PC-3 (cell line): ENCODE data around the gene LYPLA2.

Experiments used
- CTCF ChIP-seq: fragments of 300-600 bp; sonication (generic); conservative IDR thresholded peaks from 2 replicates; pipeline ENCODE4 v1.5.1; 2017; ENCODE audit warnings: antibody characterized with exemption, low read depth, mild to moderate bottlenecking, low read length
- EZH2phosphoT487 ChIP-seq: fragments of 300-600 bp; sonication (generic); IDR thresholded peaks from 2 replicates; pipeline ENCODE4 v1.6.1; 2018; ENCODE audit warnings: mild to moderate bottlenecking, antibody characterized with exemption, low read length, borderline replicate concordance

DNA sequence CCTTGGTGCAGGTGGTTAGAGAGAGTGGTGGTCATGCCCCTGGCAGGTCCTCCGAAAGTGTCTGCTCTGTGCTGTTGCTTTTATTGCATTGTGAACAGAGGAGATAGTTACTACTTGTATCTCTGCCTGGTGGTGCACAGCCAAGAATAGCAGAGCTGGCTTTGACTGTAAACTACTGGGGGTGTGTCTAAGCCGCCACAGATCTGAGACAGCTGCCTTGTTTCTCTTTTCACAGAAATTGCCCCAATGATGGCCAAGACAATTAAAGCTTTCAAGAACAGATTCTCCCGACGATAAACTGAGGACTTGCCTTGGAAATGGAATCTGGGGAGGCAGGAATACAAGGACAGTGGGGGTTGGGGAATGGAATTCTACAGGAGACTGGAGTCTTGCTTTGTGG, 31.7 kb upstream of the LYPLA2 start:
- TF ChIP-seq CTCF: no peak
- no peak for TF ChIP-seq EZH2phosphoT487
